H1 (cell line): ENCODE results near the gene ZC3HAV1. TPM values are rescaled to one million over a fixed set of nuclear protein-coding genes. Genes with fewer than 3 reads are reported as not detected.

Source experiments
- CHD7 ChIP-seq: fragments of 300-600 bp; sonication (generic); IDR thresholded peaks from 2 replicates; pipeline ENCODE4 v1.7.1; 2012; ENCODE audit warnings: low read length, moderate library complexity, mild to moderate bottlenecking, inconsistent platforms; ENCODE audit not compliant: insufficient replicate concordance
- EP300 ChIP-seq, 2 experiments: IDR thresholded peaks; 1 replicate in 1 of 2; 2 replicates in 1 of 2; pipeline ENCODE4 v1.6.1; 2011 to 2012; ENCODE audit warnings: low read depth in 2 of 2, low read length in 2 of 2, mild to moderate bottlenecking in 2 of 2, borderline replicate concordance in 1 of 2, inconsistent platforms in 1 of 2, moderate library complexity in 1 of 2
- GABPA ChIP-seq: IDR thresholded peaks from 2 replicates; pipeline ENCODE4 v1.6.1; 2011; ENCODE audit warnings: mild to moderate bottlenecking, low read length, moderate library complexity, borderline replicate concordance; ENCODE audit not compliant: insufficient read depth
- HDAC2 ChIP-seq, 2 experiments: fragments of 300-600 bp in 1 of 2; sonication (generic) in 1 of 2; IDR thresholded peaks; 2 replicates each; pipeline ENCODE4 v1.6.1; 2011 to 2012; ENCODE audit warnings: low read depth in 2 of 2, low read length in 2 of 2, mild to moderate bottlenecking in 2 of 2, moderate library complexity in 2 of 2, borderline replicate concordance in 1 of 2, inconsistent platforms in 1 of 2
- KDM4A ChIP-seq: IDR thresholded peaks from one replicate; pipeline ENCODE4 v1.7.1; 2012; ENCODE audit warnings: low read depth, mild to moderate bottlenecking, moderate library complexity, low read length, inconsistent platforms; ENCODE audit not compliant: severe bottlenecking
- MAFK ChIP-seq: IDR thresholded peaks from 2 replicates; pipeline ENCODE4 v1.6.1; 2012; ENCODE audit warnings: low read depth, mild to moderate bottlenecking, improper control_type of control experiment, low read length
- POU5F1 ChIP-seq: IDR thresholded peaks from 2 replicates; pipeline ENCODE4 v1.6.1; 2011; ENCODE audit warnings: low read depth, mild to moderate bottlenecking, low read length, moderate library complexity
- SAP30 ChIP-seq: fragments of 300-600 bp; sonication (generic); IDR thresholded peaks from 2 replicates; pipeline ENCODE4 v1.7.1; 2012; ENCODE audit warnings: low read length, moderate library complexity, mild to moderate bottlenecking, inconsistent platforms; ENCODE audit not compliant: insufficient read depth, insufficient replicate concordance
- SP4 ChIP-seq: IDR thresholded peaks from 2 replicates; pipeline ENCODE4 v1.6.1; 2012; ENCODE audit warnings: low read length, inconsistent platforms
- TBP ChIP-seq: IDR thresholded peaks from 2 replicates; pipeline ENCODE4 v1.6.1; 2011; ENCODE audit warnings: low read depth, low read length, improper control_type of control experiment
- polyA plus RNA-seq, 7 experiments: library from polyadenylated mRNA; depleted of rRNA in 3 of 7; stranded (reverse) in 5 of 7; unstranded in 2 of 7; fragments of >200 nt in 5 of 7; fragments of 200-250 nt in 2 of 7; gene quantifications; 1 replicate in 5 of 7; 2 replicates in 1 of 7; 4 replicates in 1 of 7; pipeline versions ENCODE4 v1.2.1 to v1.2.3, GENCODE V29; 2011 to 2013; ENCODE audit warnings: missing spikeins in 2 of 7, mixed read lengths in 2 of 7
- total RNA-seq: library from RNA; stranded (reverse); fragmentation: NEBNext Ultra II Directional; extraction: Animal tissue kit (Norgen Biotek cat#: 25700); gene quantifications from 2 replicates; pipeline ENCODE4 v1.2.1, GENCODE V29; 2021

Gene ZC3HAV1
- total and polyA plus RNA-seq, 2 of the 8 experiments (the other 6 are each of a cell fraction or from before 2014, with no cell fraction given), result 22.5 to 43.4 TPM

- TF ChIP-seq CHD7, result no peak
- TF ChIP-seq GABPA, result no peak
- TF ChIP-seq POU5F1, result no peak
- TF ChIP-seq EP300 (IDR thresholded peaks at IDR 0.05; ENCODE audit: borderline replicate concordance in 1 of 2, low read depth in 2 of 2, low read length in 2 of 2), result no peak
- no peak for TF ChIP-seq KDM4A
- TF ChIP-seq SAP30, result no peak
- no peak for TF ChIP-seq TBP
- TF ChIP-seq SP4, result no peak
- no peak for TF ChIP-seq MAFK
- no peak for TF ChIP-seq HDAC2 (IDR thresholded peaks at IDR 0.05; ENCODE audit: borderline replicate concordance in 1 of 2, low read depth in 2 of 2, low read length in 2 of 2)
Measured at GRCh38 chr7:139119486-139119849, 9.9 kb upstream of the ZC3HAV1 start (continued).
